B cell (primary cell): ENCODE measurements around the gene ABI3BP. TPM values are rescaled to one million over a fixed set of nuclear protein-coding genes. Genes with fewer than 3 reads are reported as not detected.

Source experiments
- ATAC-seq: fragments of 200-7000 bp; cut with Tn5 transposase; one replicate; pipeline ENCODE4 v1.10.0; 2021; ENCODE audit warnings: low read depth, mild to moderate bottlenecking, moderate number of reproducible peaks, moderate library complexity
- CTCF ChIA-PET: fragments of 350-600 bp; sonication (Branson Sonifier 250); formaldehyde crosslinking; loops from one replicate; lab custom pipeline; 2021; ENCODE audit warnings: antibody characterized with exemption, inconsistent platforms; lab: Charles Lee
- POLR2A ChIA-PET: fragments of 350-600 bp; sonication (Branson Sonifier 250); formaldehyde crosslinking; loops from one replicate; lab custom pipeline; 2021; ENCODE audit warnings: antibody characterized with exemption; lab: Charles Lee
- DNase-seq: peaks from one replicate; pipeline ENCODE4 v3.0.0; 2013
- H2AFZ ChIP-seq: 2 replicates; pipeline ENCODE4 v1.6.1; 2012; ENCODE audit warnings: mild to moderate bottlenecking, low read depth, low read length; ENCODE audit not compliant: insufficient read depth, poor library complexity, severe bottlenecking
- H3K27ac ChIP-seq, 2 donors: 1 replicate in 1 of 2; 2 replicates in 1 of 2; pipeline ENCODE4 v1.5.1; 2012 to 2013; ENCODE audit warnings: low read length in 2 of 2, mild to moderate bottlenecking in 2 of 2, moderate library complexity in 1 of 2
- H3K27me3 ChIP-seq, 4 experiments: fragments of 200-600 bp in 1 of 4; sonication (generic) in 1 of 4; replicated peaks in 1 of 4; 1 replicate in 2 of 4; 2 replicates in 2 of 4; pipeline versions ENCODE4 v1.6.1 to v1.7.0; 2013 to 2016; ENCODE audit warnings: low read length in 3 of 4, mild to moderate bottlenecking in 2 of 4, mixed read lengths in 1 of 4, moderate library complexity in 1 of 4; ENCODE audit not compliant: insufficient read depth in 4 of 4, control insufficient read depth in 3 of 4; ENCODE audit errors: control extremely low read depth in 1 of 4
- H3K36me3 ChIP-seq, 2 experiments: replicated peaks in 1 of 2; 1 replicate in 1 of 2; 2 replicates in 1 of 2; pipeline versions ENCODE4 v1.6.1 to v1.7.1; 2013; ENCODE audit warnings: low read length in 1 of 2; ENCODE audit not compliant: insufficient read depth in 2 of 2, control insufficient read depth in 1 of 2; ENCODE audit errors: control extremely low read depth in 1 of 2, extremely low read depth in 1 of 2
- H3K4me1 ChIP-seq, 2 donors: fragments of 200-600 bp in 1 of 2; sonication (generic) in 1 of 2; 1 replicate in 1 of 2; 2 replicates in 1 of 2; pipeline versions ENCODE4 v1.5.1 to v1.6.1; 2013 to 2017; ENCODE audit warnings: low read length in 2 of 2; ENCODE audit not compliant: control insufficient read depth in 2 of 2, insufficient read depth in 2 of 2
- H3K4me2 ChIP-seq: replicated peaks from 2 replicates; pipeline ENCODE3; 2012; ENCODE audit warnings: mild to moderate bottlenecking, low read depth, low read length; ENCODE audit not compliant: poor library complexity, severe bottlenecking
- H3K4me3 ChIP-seq, 5 experiments: fragments of 200-600 bp in 1 of 5; sonication (generic) in 1 of 5; 1 replicate in 3 of 5; 2 replicates in 2 of 5; pipeline versions ENCODE4 v1.5.1 to v1.7.0; 2011 to 2016; ENCODE audit warnings: low read length in 4 of 5, mild to moderate bottlenecking in 4 of 5, low read depth in 2 of 5, control low read depth in 1 of 5, moderate library complexity in 1 of 5; ENCODE audit not compliant: insufficient read depth in 1 of 5; ENCODE audit errors: control extremely low read depth in 1 of 5, extremely low read depth in 1 of 5
- H3K79me2 ChIP-seq: fragments of 200-600 bp; sonication (generic); one replicate; pipeline ENCODE4 v1.6.0; 2016; ENCODE audit warnings: low read length; ENCODE audit not compliant: control insufficient read depth, insufficient read depth
- H3K9ac ChIP-seq: fragments of 200-600 bp; sonication (generic); 2 replicates; pipeline ENCODE4 v1.6.1; 2017; ENCODE audit warnings: mild to moderate bottlenecking, low read length, moderate library complexity
- H3K9me3 ChIP-seq, 3 donors: one replicate each; pipeline versions ENCODE4 v1.6.1 to v1.7.1; 2013; ENCODE audit warnings: low read length in 2 of 3; ENCODE audit not compliant: control insufficient read depth in 2 of 3, insufficient read depth in 1 of 3; ENCODE audit errors: control extremely low read depth in 1 of 3
- H4K20me1 ChIP-seq: 2 replicates; pipeline ENCODE4 v1.6.0; 2012; ENCODE audit warnings: mild to moderate bottlenecking, low read length; ENCODE audit not compliant: insufficient read depth, control insufficient read depth, poor library complexity, severe bottlenecking
- H3K27ac Mint-ChIP-seq: one replicate; pipeline ENCODE4 v1.8.0; 2021; ENCODE audit warnings: mixed read lengths
- H3K27me3 Mint-ChIP-seq: one replicate; pipeline ENCODE4 v1.8.0; 2021; ENCODE audit warnings: mixed read lengths
- H3K4me1 Mint-ChIP-seq: one replicate; pipeline ENCODE4 v1.8.0; 2021; ENCODE audit warnings: mixed read lengths
- H3K4me3 Mint-ChIP-seq: one replicate; pipeline ENCODE4 v1.8.0; 2021; ENCODE audit warnings: mixed read lengths
- H3K9me3 Mint-ChIP-seq: one replicate; pipeline ENCODE4 v1.8.0; 2022; ENCODE audit warnings: mixed read lengths; ENCODE audit not compliant: insufficient read depth
- EZH2 ChIP-seq: IDR thresholded peaks from 2 replicates; pipeline ENCODE4 v1.6.1; 2012; ENCODE audit warnings: borderline replicate concordance, low read depth, mild to moderate bottlenecking, moderate library complexity, low read length; ENCODE audit not compliant: insufficient read depth, poor library complexity, severe bottlenecking
- WGBS: methylation state at CpG from one replicate; pipeline ENCODE4 v1.1.5; 2013; ENCODE audit warnings: missing lambda C conversion rate; ENCODE audit not compliant: insufficient coverage; 5-methylcytosine and 5-hydroxymethylcytosine counted together
- intact Hi-C: fragments of 100-400 bp; cut with micrococcal nuclease; formaldehyde crosslinking; loops from one replicate; pipeline ENCODE4 v1.10.0; 2022
- polyA plus RNA-seq: library from polyadenylated mRNA; depleted of rRNA; stranded (reverse); fragments of >200 nt; gene quantifications from 2 replicates; pipeline ENCODE4 v1.2.3, GENCODE V29; 2012
- total RNA-seq, 2 donors: library from RNA; stranded (reverse); fragments of 120-200 nt in 1 of 2; gene quantifications; 1 replicate in 1 of 2; 2 replicates in 1 of 2; pipeline versions ENCODE4 v1.2.3 to v1.2.4, GENCODE V29; 2013 to 2022
- TF ChIP-seq, protein P1 (sequence below): fragments of 200-600 bp; IDR thresholded peaks from one replicate; pipeline ENCODE4 v1.8.0; 2022; ENCODE audit warnings: antibody characterized with exemption, mild to moderate bottlenecking

ABI3BP gene
- total and polyA plus RNA-seq, 2 donors (not counting 1 experiment from before 2014, with no cell fraction given), result not detected

- POLR2A ChIA-PET, result no interaction called here
- H3K4me1 Mint-ChIP-seq, result peaks cover 15% of the 10 kb centered on the region
These were observed 272.8 kb downstream of the ABI3BP start for GRCh38 chr3:100720426-100720825.

GRCh38 chr3:100719136-100719535 is 274.1 kb downstream of the ABI3BP start:
- Histone ChIP-seq H3K27ac (no peak overlapping the region), H3K9me3 (peaks cover 0 to 2% (median 0%) of the 10 kb centered on the region in 3 donors), H3K4me3 (no peak overlapping the region), H3K27me3 (no peaks in the 10 kb centered on the region), H4K20me1 (peaks cover 36% of the 10 kb centered on the region), H3K36me3 (peaks cover 9 to 42% of the 10 kb centered on the region in 2 experiments), H3K4me2 (no peak overlapping the region), H3K9ac (no peak overlapping the region), H3K79me2 (peaks cover 56% of the 10 kb centered on the region), H3K4me1 (no peaks in the 10 kb centered on the region), H2AFZ (no peak overlapping the region)
- no peaks in the 10 kb centered on the region for H3K9me3 Mint-ChIP-seq
- intact Hi-C loops, result no loop called here
- H3K27ac Mint-ChIP-seq, result no peak overlapping the region
- ChIA-PET CTCF (no interaction called here), POLR2A (no interaction called here)
- TF ChIP-seq EZH2, result no peak
- TF ChIP-seq, protein P1, sequence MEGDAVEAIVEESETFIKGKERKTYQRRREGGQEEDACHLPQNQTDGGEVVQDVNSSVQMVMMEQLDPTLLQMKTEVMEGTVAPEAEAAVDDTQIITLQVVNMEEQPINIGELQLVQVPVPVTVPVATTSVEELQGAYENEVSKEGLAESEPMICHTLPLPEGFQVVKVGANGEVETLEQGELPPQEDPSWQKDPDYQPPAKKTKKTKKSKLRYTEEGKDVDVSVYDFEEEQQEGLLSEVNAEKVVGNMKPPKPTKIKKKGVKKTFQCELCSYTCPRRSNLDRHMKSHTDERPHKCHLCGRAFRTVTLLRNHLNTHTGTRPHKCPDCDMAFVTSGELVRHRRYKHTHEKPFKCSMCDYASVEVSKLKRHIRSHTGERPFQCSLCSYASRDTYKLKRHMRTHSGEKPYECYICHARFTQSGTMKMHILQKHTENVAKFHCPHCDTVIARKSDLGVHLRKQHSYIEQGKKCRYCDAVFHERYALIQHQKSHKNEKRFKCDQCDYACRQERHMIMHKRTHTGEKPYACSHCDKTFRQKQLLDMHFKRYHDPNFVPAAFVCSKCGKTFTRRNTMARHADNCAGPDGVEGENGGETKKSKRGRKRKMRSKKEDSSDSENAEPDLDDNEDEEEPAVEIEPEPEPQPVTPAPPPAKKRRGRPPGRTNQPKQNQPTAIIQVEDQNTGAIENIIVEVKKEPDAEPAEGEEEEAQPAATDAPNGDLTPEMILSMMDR, result no peak
- no CpG with 5 or more reads among the region's 1 CpG for whole genome bisulfite sequencing
- no peaks in the 10 kb centered on the region for H3K27me3 Mint-ChIP-seq
- no peak for ATAC-seq
- no peak for DNase-seq
- peaks cover 21% of the 10 kb centered on the region for H3K4me1 Mint-ChIP-seq
- H3K4me3 Mint-ChIP-seq, result no peak overlapping the region

More at GRCh38 chr3:100720426-100720825, 272.8 kb downstream of the ABI3BP start:
- WGBS, result no CpG with 5 or more reads among the region's 5 CpGs
- peaks cover 9 to 36% of the 10 kb centered on the region in 2 experiments for H3K36me3 ChIP-seq
- H4K20me1 ChIP-seq, result peaks cover 36% of the 10 kb centered on the region
- TF ChIP-seq, protein P1, result no peak
- no peak for TF ChIP-seq EZH2
- CTCF ChIA-PET, result no interaction called here
- no peak overlapping the region for H3K4me2 ChIP-seq
- H3K79me2 ChIP-seq, result peaks cover 43% of the 10 kb centered on the region
- H3K4me3 Mint-ChIP-seq, result no peak overlapping the region
- no peak overlapping the region for H3K27ac ChIP-seq
- H3K4me3 ChIP-seq, result no peak overlapping the region
- H3K27me3 Mint-ChIP-seq, result no peaks in the 10 kb centered on the region
- H3K4me1 ChIP-seq, result no peaks in the 10 kb centered on the region
- H3K9me3 Mint-ChIP-seq, result no peaks in the 10 kb centered on the region
- intact Hi-C loops, result no loop called here
- ATAC-seq, result no peak
- no peak overlapping the region for H2AFZ ChIP-seq
- no peak overlapping the region for H3K27ac Mint-ChIP-seq
- H3K9ac ChIP-seq, result no peak overlapping the region
- H3K9me3 ChIP-seq, result peaks cover 0 to 2% (median 0%) of the 10 kb centered on the region in 3 donors
- DNase-seq, result no peak
- no peaks in the 10 kb centered on the region for H3K27me3 ChIP-seq
